GM18873 (cell line): ENCODE data around the gene MOXD1.

ENCODE experiments used
- ATAC-seq: cut with Tn5 transposase; IDR thresholded peaks from one replicate; pipeline ENCODE4 v1.9.1; 2021; ENCODE audit warnings: mild to moderate bottlenecking, moderate library complexity, moderate number of reproducible peaks; ENCODE audit not compliant: unreplicated experiment, low FRiP score

The MOXD1 gene

GRCh38 chr6:132400883-132401617, at the start of gene MOXD1:
MOXD1 (minus strand) TSS chr6:132401475; CDS start chr6:132401426, 49 bp downstream.
- ATAC-seq = no peak

GRCh38 chr6:132446855-132447241, 45.6 kb upstream of the MOXD1 start:
- no peak for ATAC-seq

- ATAC-seq = no peak
These were observed 45.0 kb upstream of the MOXD1 start for GRCh38 chr6:132446141-132446854.

- ATAC-seq = no peak
These were observed 44.1 kb upstream of the MOXD1 start for GRCh38 chr6:132445201-132445951.

DNA sequence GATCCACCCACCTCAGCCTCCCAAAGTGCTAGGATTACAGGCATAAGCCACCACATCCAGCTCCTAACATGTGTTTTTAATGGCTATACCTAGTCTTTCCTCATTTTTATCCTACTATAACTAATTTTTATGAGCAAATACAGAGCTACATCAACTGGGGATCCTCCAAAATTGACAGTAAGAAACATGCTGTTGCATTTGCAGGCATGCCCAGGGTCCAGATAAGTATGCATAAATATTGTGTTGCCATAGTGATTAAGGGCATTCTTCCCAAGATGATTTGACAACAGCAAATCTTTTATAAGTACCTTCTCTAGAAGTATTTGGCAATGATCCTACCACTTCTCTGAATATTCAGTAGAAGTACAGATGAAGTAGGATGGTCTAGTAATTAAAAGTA, 41.9 kb upstream of the MOXD1 start:
- no peak for ATAC-seq

GRCh38 chr6:132430110-132430509, 28.8 kb upstream of the MOXD1 start:
- no peak for ATAC-seq

DNA sequence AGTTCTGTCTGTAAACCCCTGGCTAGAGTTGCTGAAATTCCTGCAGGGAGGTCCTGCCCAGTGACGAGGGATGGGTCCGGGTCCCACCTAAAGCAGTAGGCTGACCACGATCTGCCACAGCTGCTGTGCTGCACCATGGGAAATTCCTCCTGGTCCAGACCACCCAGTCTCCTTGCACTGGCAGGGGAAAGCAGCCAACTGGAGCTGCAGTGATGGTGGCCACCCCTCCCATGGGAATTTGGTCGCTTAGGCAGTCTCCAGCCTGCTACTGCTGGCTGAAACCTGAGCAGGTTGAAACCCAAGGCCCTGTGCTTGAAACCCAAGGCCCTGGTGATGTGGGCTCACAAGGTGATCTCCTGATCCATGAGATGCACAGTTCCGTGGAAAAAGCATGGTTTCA, 23.9 kb upstream of the MOXD1 start:
- no peak for ATAC-seq

GRCh38 chr6:132423839-132424238, 22.6 kb upstream of the MOXD1 start:
- no peak for ATAC-seq

- no peak for ATAC-seq
These were observed 17.1 kb upstream of the MOXD1 start for GRCh38 chr6:132418235-132418965.

- no peak for ATAC-seq
These were observed 13.5 kb upstream of the MOXD1 start for GRCh38 chr6:132414761-132415160.

DNA sequence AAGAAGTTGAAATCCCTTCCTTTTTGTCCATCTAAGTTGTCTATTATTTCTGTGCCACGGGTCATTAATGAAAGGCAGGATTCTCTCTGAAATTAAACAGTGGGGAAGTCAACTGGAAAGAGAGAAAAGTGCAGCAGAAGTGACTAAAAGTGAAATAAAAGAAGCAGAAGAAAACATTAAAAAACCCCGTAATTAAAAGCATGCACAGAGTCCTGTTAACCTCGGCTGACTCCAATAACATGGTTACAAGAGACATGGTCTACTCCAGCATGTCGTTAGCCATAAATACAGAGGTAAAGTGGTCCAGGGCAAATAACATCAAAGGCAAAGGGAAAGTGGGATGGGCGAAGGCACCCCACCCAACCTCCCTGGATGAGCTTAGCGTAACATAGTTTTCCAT, 13.0 kb upstream of the MOXD1 start:
- ATAC-seq = no peak

- no peak for ATAC-seq
These were observed 12.2 kb upstream of the MOXD1 start for GRCh38 chr6:132413499-132413802.

DNA sequence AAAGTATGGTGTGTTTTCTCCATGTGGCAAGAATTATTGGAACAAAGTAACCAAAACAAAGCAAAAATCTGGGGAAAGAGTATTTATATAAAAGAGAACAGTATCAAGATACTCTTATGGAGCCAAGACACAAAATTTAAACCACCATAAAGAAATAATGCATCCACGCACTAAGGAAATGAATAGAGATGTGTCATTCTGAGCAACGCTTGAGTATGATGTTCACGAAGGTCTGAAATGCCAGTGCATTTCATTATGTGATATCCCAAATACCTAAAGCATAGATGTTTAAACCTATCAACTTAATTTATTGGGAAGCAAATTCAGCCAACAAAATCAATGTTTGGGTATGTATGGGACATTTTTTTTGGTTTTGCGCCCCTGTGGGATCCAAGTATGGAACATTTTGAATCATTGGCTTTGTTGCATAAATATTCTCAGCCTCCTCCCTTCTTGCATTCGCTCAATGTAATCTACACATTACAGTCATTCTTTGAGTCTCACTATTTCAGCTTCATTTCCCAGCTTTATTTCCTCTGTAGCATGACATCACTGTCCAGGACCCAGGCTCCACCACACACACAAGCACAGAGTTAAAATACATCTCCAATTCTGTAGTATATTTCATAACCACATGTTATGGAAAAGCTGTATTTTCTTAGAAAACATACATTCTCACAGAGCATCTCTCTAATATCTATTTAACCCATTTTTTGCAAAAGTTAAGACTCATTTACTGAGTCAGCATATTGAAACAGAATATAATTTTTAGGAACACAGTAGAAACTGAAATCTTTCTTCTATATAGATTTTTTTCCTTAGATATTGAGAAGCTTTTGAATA, 11.6 kb upstream of the MOXD1 start:
- no peak for ATAC-seq

- no peak for ATAC-seq
These were observed 10.0 kb upstream of the MOXD1 start for GRCh38 chr6:132411296-132411695.

DNA sequence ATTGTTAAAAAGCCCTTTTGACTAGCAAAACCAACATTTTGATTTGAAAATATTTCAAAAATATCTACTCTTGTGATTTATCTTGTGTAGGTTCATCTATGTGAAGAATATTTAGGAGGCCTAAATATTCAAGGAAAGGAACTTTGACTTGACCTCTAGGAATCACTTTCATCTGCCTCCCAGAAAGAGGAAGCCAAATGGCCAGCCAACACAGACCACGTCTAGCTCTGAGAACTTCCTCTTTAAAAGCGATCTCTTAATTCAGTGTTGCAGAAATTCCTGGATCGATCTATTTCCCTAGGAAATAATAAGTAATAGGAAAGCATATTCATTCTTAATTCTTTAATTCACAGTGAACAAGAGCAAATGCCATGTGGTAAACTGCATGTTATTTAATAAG, 9.6 kb upstream of the MOXD1 start:
- no peak for ATAC-seq

- ATAC-seq = peak; percentile 51
These were observed 4.1 kb upstream of the MOXD1 start for GRCh38 chr6:132405143-132405915.

DNA sequence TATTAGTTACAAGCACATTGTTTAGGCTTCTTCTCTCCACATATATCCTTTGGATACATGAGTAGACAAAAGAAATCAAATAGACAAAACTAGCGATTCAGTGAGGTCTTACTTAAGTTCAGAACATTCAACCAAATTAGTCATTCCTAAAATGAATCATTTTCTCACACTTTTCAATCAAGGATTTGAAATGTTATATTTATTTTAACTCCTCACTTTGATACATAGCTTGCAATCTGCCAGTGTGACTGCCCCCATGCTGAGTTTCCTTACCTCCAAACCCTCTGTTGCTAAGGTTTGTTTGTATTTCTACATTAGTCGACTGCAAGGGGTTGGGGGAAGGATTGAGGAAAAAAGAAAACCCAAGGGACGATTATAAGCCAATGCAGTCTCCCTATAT, 3.5 kb upstream of the MOXD1 start:
- no peak for ATAC-seq

GRCh38 chr6:132404330-132404729, 3.1 kb upstream of the MOXD1 start:
- ATAC-seq = no peak

GRCh38 chr6:132401618-132402285, 477 bp upstream of the MOXD1 start:
- ATAC-seq = no peak
